HEK293 (cell line): ENCODE data around the gene ZNF275.
"Not testable (repeated sequence)": the region's sequence is repeated elsewhere in the genome, so short reads cannot be mapped to it uniquely, and the experiment has no call there.

Experiments used
- CTCF ChIA-PET: fragments of 350-600 bp; formaldehyde crosslinking; extraction: SDS; loops from one replicate; lab custom pipeline; 2021; ENCODE audit warnings: antibody characterized with exemption; lab: Yijun Ruan, JAX
- POLR2A ChIA-PET: fragments of 300-600 bp; formaldehyde crosslinking; extraction: SDS; loops from one replicate; lab custom pipeline; 2020; ENCODE audit warnings: antibody characterized with exemption, inconsistent platforms; lab: Yijun Ruan, JAX
- H3K27ac ChIP-seq: fragments of 200-500 bp; sonication (Bioruptor generic); 2 replicates; pipeline ENCODE4 v1.5.1; 2014; ENCODE audit warnings: low read depth, low read length, control low read depth, inconsistent platforms; ENCODE audit errors: extremely low read depth
- H3K36me3 ChIP-seq, 2 experiments: fragments of 200-500 bp in 1 of 2; sonication (Bioruptor generic) in 1 of 2; 1 replicate in 1 of 2; 2 replicates in 1 of 2; pipeline ENCODE4 v1.5.1; 2014 to 2017; ENCODE audit warnings: inconsistent platforms in 2 of 2, low read length in 2 of 2; ENCODE audit not compliant: control insufficient read depth in 2 of 2, insufficient read depth in 1 of 2
- H3K4me1 ChIP-seq: fragments of 200-500 bp; sonication (Bioruptor generic); 2 replicates; pipeline ENCODE4 v1.5.1; 2014; ENCODE audit warnings: mild to moderate bottlenecking, low read length, inconsistent platforms; ENCODE audit not compliant: control insufficient read depth, insufficient read depth
- H3K4me3 ChIP-seq: 2 replicates; pipeline ENCODE4 v1.5.1; 2011; ENCODE audit warnings: low read depth, mild to moderate bottlenecking, control low read depth, low read length, moderate library complexity
- H3K9me3 ChIP-seq: fragments of 200-500 bp; sonication (Bioruptor generic); 2 replicates; pipeline ENCODE4 v1.5.1; 2014; ENCODE audit warnings: low read depth, low read length, inconsistent platforms; ENCODE audit not compliant: control insufficient read depth, insufficient read depth
- REST ChIP-seq: fragments of 450-650 bp; formaldehyde crosslinking; IDR thresholded peaks from 2 replicates; pipeline ENCODE4 v1.5.1; 2016; ENCODE audit warnings: missing biosample characterization, missing genetic modification characterization
- SP7 ChIP-seq: fragments of 450-650 bp; formaldehyde crosslinking; IDR thresholded peaks from 2 replicates; pipeline ENCODE4 v1.5.1; 2016; ENCODE audit warnings: missing biosample characterization, missing genetic modification characterization
- ZNF133 ChIP-seq: fragments of 450-650 bp; formaldehyde crosslinking; IDR thresholded peaks from 2 replicates; pipeline ENCODE4 v1.5.1; 2016; ENCODE audit warnings: missing biosample characterization, missing genetic modification characterization
- ZNF155 ChIP-seq: fragments of 450-650 bp; formaldehyde crosslinking; IDR thresholded peaks from 2 replicates; pipeline ENCODE4 v1.5.1; 2016; ENCODE audit warnings: missing biosample characterization, missing genetic modification characterization
- ZNF302 ChIP-seq: fragments of 450-650 bp; formaldehyde crosslinking; IDR thresholded peaks from 2 replicates; pipeline ENCODE4 v1.5.1; 2016; ENCODE audit warnings: missing biosample characterization, missing genetic modification characterization, low read depth
- ZNF510 ChIP-seq: fragments of 450-650 bp; formaldehyde crosslinking; IDR thresholded peaks from 2 replicates; pipeline ENCODE4 v1.5.1; 2018; ENCODE audit warnings: mild to moderate bottlenecking, missing genetic modification characterization, missing biosample characterization; ENCODE audit not compliant: insufficient replicate concordance
- ZNF544 ChIP-seq: fragments of 450-650 bp; formaldehyde crosslinking; IDR thresholded peaks from 2 replicates; pipeline ENCODE4 v1.5.0; 2017; ENCODE audit warnings: missing biosample characterization, missing genetic modification characterization
- ZNF747 ChIP-seq: fragments of 450-650 bp; formaldehyde crosslinking; IDR thresholded peaks from 2 replicates; pipeline ENCODE4 v1.5.1; 2016; ENCODE audit warnings: missing biosample characterization, missing genetic modification characterization
- TF ChIP-seq, protein P1 (sequence below): fragments of 450-650 bp; formaldehyde crosslinking; optimal IDR thresholded peaks from 2 replicates; pipeline ENCODE3; 2016; ENCODE audit warnings: missing biosample characterization, mild to moderate bottlenecking, missing genetic modification characterization
- TF ChIP-seq, protein P2 (sequence below): fragments of 450-650 bp; formaldehyde crosslinking; IDR thresholded peaks from 2 replicates; pipeline ENCODE4 v1.5.1; 2017; ENCODE audit warnings: missing biosample characterization, missing genetic modification characterization
- TF ChIP-seq, protein P3 (sequence below): fragments of 450-650 bp; formaldehyde crosslinking; IDR thresholded peaks from 2 replicates; pipeline ENCODE4 v1.5.1; 2016; ENCODE audit warnings: missing biosample characterization, missing genetic modification characterization

The ZNF275 gene

GRCh38 chrX:153387345-153387744, 53.4 kb downstream of the ZNF275 start:
- Histone ChIP-seq H3K4me1 (no peaks in the 10 kb centered on the region), H3K36me3 (no peaks in the 10 kb centered on the region), H3K9me3 (no peaks in the 10 kb centered on the region), H3K27ac (no peak overlapping the region), H3K4me3 (no peak overlapping the region)
- ChIA-PET POLR2A (no interaction called here), CTCF (interaction anchor here (0.7 to 1.7 kb wide), 4 partner anchors 11 to 84 kb away, joined by 3 to 4 read pairs (median 3); partner anchors contain the start of gene HAUS7)
- TF ChIP-seq ZNF133 (tag by site-specific recombination) = no peak

DNA sequence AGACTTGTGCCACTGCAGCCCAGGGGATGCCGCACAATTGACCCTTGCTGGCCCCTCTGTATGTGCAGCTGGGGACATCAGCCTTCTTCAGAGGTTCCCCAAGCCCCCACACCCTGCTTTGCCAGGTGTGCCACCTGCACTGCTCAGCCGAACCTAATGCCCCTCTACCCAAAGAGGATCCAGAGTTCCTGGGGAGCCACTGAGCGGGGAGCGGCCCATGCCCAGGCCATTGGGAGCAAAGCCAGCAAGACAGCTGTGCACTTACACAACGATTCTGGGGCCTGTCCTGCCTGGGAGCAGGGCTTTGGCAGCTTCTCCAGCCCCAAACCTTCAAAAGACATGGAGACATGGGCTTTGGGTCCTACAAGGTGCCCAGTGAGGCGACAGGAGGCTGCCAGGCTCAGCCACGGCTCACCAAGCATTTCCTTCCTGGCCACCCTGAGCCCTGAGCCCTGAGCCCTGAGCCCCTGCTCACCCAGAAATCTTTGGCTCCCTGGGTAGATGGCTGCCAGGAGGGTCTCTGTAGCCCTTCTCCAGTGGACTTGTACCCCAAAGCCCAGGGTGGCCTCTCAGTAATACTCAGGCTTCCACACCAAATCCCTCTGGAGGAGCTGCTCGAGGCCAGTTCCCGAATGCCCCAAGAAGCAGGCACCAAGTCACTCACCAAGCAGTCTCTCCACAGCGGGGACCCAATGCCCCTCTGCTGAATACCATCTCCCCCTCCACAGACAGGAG, 54.2 kb downstream of the ZNF275 start:
- TF ChIP-seq ZNF155 (tag by site-specific recombination) (no peak), ZNF747 (no peak), ZNF133 (tag by site-specific recombination) (no peak), ZNF302 (tag by site-specific recombination) (no peak), ZNF544 (tag by site-specific recombination) (no peak), SP7 (no peak), REST (tag by site-specific recombination) (no peak)
- TF ChIP-seq, protein P1, sequence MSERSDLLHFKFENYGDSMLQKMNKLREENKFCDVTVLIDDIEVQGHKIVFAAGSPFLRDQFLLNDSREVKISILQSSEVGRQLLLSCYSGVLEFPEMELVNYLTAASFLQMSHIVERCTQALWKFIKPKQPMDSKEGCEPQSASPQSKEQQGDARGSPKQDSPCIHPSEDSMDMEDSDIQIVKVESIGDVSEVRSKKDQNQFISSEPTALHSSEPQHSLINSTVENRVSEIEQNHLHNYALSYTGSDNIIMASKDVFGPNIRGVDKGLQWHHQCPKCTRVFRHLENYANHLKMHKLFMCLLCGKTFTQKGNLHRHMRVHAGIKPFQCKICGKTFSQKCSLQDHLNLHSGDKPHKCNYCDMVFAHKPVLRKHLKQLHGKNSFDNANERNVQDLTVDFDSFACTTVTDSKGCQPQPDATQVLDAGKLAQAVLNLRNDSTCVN = no peak
- POLR2A ChIA-PET = no interaction called here

GRCh38 chrX:153388722-153389459, 54.9 kb downstream of the ZNF275 start:
- ChIA-PET CTCF (interaction anchor here (1.6 kb wide), 1 partner anchor 14 kb away, joined by 3 read pairs; no protein-coding TSS in a partner anchor), POLR2A (no interaction called here)
- H3K9me3 ChIP-seq = no peaks in the 10 kb centered on the region
- H3K27ac ChIP-seq = no peak overlapping the region
- H3K4me1 ChIP-seq = no peaks in the 10 kb centered on the region
- TF ChIP-seq, protein P2, sequence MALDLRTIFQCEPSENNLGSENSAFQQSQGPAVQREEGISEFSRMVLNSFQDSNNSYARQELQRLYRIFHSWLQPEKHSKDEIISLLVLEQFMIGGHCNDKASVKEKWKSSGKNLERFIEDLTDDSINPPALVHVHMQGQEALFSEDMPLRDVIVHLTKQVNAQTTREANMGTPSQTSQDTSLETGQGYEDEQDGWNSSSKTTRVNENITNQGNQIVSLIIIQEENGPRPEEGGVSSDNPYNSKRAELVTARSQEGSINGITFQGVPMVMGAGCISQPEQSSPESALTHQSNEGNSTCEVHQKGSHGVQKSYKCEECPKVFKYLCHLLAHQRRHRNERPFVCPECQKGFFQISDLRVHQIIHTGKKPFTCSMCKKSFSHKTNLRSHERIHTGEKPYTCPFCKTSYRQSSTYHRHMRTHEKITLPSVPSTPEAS = peak; percentile 54
- TF ChIP-seq ZNF510 (tag by site-specific recombination) = no peak
- H3K36me3 ChIP-seq = no peaks in the 10 kb centered on the region
- no peak overlapping the region for H3K4me3 ChIP-seq

More for the DNA sequence above, 54.2 kb downstream of the ZNF275 start:
- H3K9me3 ChIP-seq = no peaks in the 10 kb centered on the region
- CTCF ChIA-PET = interaction anchor here (1.6 kb wide), 1 partner anchor 14 kb away, joined by 3 read pairs; no protein-coding TSS in a partner anchor
- no peaks in the 10 kb centered on the region for H3K4me1 ChIP-seq
- H3K4me3 ChIP-seq = no peak overlapping the region
- H3K36me3 ChIP-seq = no peaks in the 10 kb centered on the region
- H3K27ac ChIP-seq = no peak overlapping the region

- H3K9me3 ChIP-seq, H3K36me3 ChIP-seq, H3K4me3 ChIP-seq, H3K4me1 ChIP-seq, POLR2A ChIA-PET, CTCF ChIA-PET, H3K27ac ChIP-seq: not testable (repeated sequence)
- TF ChIP-seq, protein P3, sequence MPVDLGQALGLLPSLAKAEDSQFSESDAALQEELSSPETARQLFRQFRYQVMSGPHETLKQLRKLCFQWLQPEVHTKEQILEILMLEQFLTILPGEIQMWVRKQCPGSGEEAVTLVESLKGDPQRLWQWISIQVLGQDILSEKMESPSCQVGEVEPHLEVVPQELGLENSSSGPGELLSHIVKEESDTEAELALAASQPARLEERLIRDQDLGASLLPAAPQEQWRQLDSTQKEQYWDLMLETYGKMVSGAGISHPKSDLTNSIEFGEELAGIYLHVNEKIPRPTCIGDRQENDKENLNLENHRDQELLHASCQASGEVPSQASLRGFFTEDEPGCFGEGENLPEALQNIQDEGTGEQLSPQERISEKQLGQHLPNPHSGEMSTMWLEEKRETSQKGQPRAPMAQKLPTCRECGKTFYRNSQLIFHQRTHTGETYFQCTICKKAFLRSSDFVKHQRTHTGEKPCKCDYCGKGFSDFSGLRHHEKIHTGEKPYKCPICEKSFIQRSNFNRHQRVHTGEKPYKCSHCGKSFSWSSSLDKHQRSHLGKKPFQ = peak; percentile 63
These were observed 55.5 kb downstream of the ZNF275 start for GRCh38 chrX:153389460-153389768.
